ENCODE results near the gene SULF2.
"Not testable (repeated sequence)": the region's sequence is repeated elsewhere in the genome, so short reads cannot be mapped to it uniquely, and the experiment has no call there.

SULF2 gene

GRCh38 chr20:47804972-47805371 lies 19.7 kb upstream of the SULF2 start:
- DNase-seq (ENCODE audit: low read depth, low spot score) = not testable (repeated sequence)

- DNase-seq (ENCODE audit: low read depth, low spot score) = peak; percentile 69
Observed at GRCh38 chr20:47804224-47804825, 19.0 kb upstream of the SULF2 start.

- DNase-seq (ENCODE audit: low read depth, low spot score) = no peak
Observed at GRCh38 chr20:47802975-47803374, 17.7 kb upstream of the SULF2 start.

GRCh38 chr20:47802226-47802920 lies 17.1 kb upstream of the SULF2 start:
- no peak for DNase-seq (ENCODE audit: low read depth, low spot score)

GRCh38 chr20:47801759-47802158 lies 16.5 kb upstream of the SULF2 start:
- DNase-seq (ENCODE audit: low read depth, low spot score) = no peak

- no peak for DNase-seq (ENCODE audit: low read depth, low spot score)
Observed at GRCh38 chr20:47801079-47801478, 15.8 kb upstream of the SULF2 start.

- no peak for DNase-seq (ENCODE audit: low read depth, low spot score)
Observed at GRCh38 chr20:47800623-47801022, 15.3 kb upstream of the SULF2 start.

GRCh38 chr20:47799116-47799715 lies 13.9 kb upstream of the SULF2 start:
- DNase-seq (ENCODE audit: low read depth, low spot score) = no peak

GRCh38 chr20:47796971-47797370 lies 11.7 kb upstream of the SULF2 start:
- DNase-seq (ENCODE audit: low read depth, low spot score) = no peak

- no peak for DNase-seq (ENCODE audit: low read depth, low spot score)
Observed at GRCh38 chr20:47795214-47795907, 10.1 kb upstream of the SULF2 start.

GRCh38 chr20:47794264-47794663 lies 9.0 kb upstream of the SULF2 start:
- not testable (repeated sequence) for DNase-seq (ENCODE audit: low read depth, low spot score)

- no peak for DNase-seq (ENCODE audit: low read depth, low spot score)
Observed at GRCh38 chr20:47792021-47792618, 6.8 kb upstream of the SULF2 start.

- no peak for DNase-seq (ENCODE audit: low read depth, low spot score)
Observed at GRCh38 chr20:47791084-47791599, 5.9 kb upstream of the SULF2 start.

GRCh38 chr20:47790580-47790965 lies 5.3 kb upstream of the SULF2 start:
- no peak for DNase-seq (ENCODE audit: low read depth, low spot score)

- no peak for DNase-seq (ENCODE audit: low read depth, low spot score)
Observed at GRCh38 chr20:47789764-47790579, 4.7 kb upstream of the SULF2 start.

- no peak for DNase-seq (ENCODE audit: low read depth, low spot score)
Observed at GRCh38 chr20:47789081-47789763, 3.9 kb upstream of the SULF2 start.

- no peak for DNase-seq (ENCODE audit: low read depth, low spot score)
Observed at GRCh38 chr20:47788741-47789080, 3.4 kb upstream of the SULF2 start.

GRCh38 chr20:47786765-47787107 lies 1.5 kb upstream of the SULF2 start:
- DNase-seq (ENCODE audit: low read depth, low spot score) = no peak

GRCh38 chr20:47785854-47786764 lies 828 bp upstream of the SULF2 start:
- no peak for DNase-seq (ENCODE audit: low read depth, low spot score)

All from iPS DF 19.7 (cell line).